Vagina (tissue), 2 donors: ENCODE results near the gene DLST. TPM values are rescaled to one million over a fixed set of nuclear protein-coding genes. Genes with fewer than 3 reads are reported as not detected.

Experiments used
- DNase-seq, 2 donors: peaks; one replicate each; pipeline ENCODE4 v3.0.0-alpha.2; 2017; ENCODE audit errors: extremely low spot score in 2 of 2
- H3K27ac ChIP-seq: fragments of 200-600 bp; sonication (generic); one replicate; pipeline ENCODE4 v1.5.1; 2019
- H3K27me3 ChIP-seq: fragments of 200-600 bp; sonication (generic); one replicate; pipeline ENCODE4 v1.5.1; 2019
- H3K36me3 ChIP-seq, 2 donors: fragments of 200-600 bp; sonication (generic); one replicate each; pipeline ENCODE4 v1.5.1; 2017 to 2019
- H3K4me1 ChIP-seq: fragments of 200-600 bp; sonication (generic); one replicate; pipeline ENCODE4 v1.5.1; 2019
- H3K4me3 ChIP-seq, 2 donors: fragments of 200-600 bp; sonication (generic); 1 replicate in 1 of 2; 2 replicates in 1 of 2; pipeline ENCODE4 v1.5.1; 2016 to 2019
- H3K9me3 ChIP-seq: fragments of 200-600 bp; sonication (generic); one replicate; pipeline ENCODE4 v1.5.1; 2019
- CTCF ChIP-seq, 3 experiments: fragments of 450-650 bp in 2 of 3; fragments of 200-600 bp in 1 of 3; sonication (generic) in 1 of 3; IDR thresholded peaks; one replicate each; pipeline ENCODE4 v1.5.1; 2017 to 2019; ENCODE audit warnings: antibody characterized with exemption in 3 of 3, mild to moderate bottlenecking in 2 of 3, moderate library complexity in 2 of 3
- POLR2A ChIP-seq, 2 donors: fragments of 450-650 bp; IDR thresholded peaks; one replicate each; pipeline ENCODE4 v1.6.1; 2017; ENCODE audit warnings: antibody characterized with exemption in 2 of 2, mild to moderate bottlenecking in 2 of 2, moderate library complexity in 2 of 2
- POLR2AphosphoS5 ChIP-seq, 2 donors: sonication (generic); formaldehyde crosslinking; IDR thresholded peaks; one replicate each; pipeline ENCODE4 v1.9.0; 2017; ENCODE audit warnings: antibody characterized with exemption in 2 of 2, mild to moderate bottlenecking in 2 of 2, low read depth in 1 of 2; ENCODE audit not compliant: insufficient read depth in 1 of 2
- intact Hi-C: fragments of 100-400 bp; cut with DNase I; formaldehyde crosslinking; loops from one replicate; pipeline ENCODE4 v1.15.1; 2023
- total RNA-seq: library from RNA; depleted of rRNA; stranded (reverse); fragments of >200 nt; gene quantifications from one replicate; pipeline ENCODE4 v1.2.3, GENCODE V29; 2016

Gene DLST
- total RNA-seq, 1 donor from 2014 or later, result 109 TPM

GRCh38 chr14:74843653-74844052 lies 38.1 kb upstream of the DLST start:
- Histone ChIP-seq H3K27ac (no peak overlapping the region), H3K9me3 (no peaks in the 10 kb centered on the region), H3K27me3 (no peaks in the 10 kb centered on the region), H3K4me1 (peaks cover 12% of the 10 kb centered on the region), H3K4me3 (no peak overlapping the region), H3K36me3 (peaks cover 0 to 5% of the 10 kb centered on the region in 2 donors)
- no peak for TF ChIP-seq POLR2A (IDR thresholded peaks at IDR 0.05)
- no peak for TF ChIP-seq CTCF (IDR thresholded peaks at IDR 0.05)
- no peak for TF ChIP-seq POLR2AphosphoS5 (IDR thresholded peaks at IDR 0.05; ENCODE audit: insufficient read depth in 1 of 2, low read depth in 1 of 2)
- intact Hi-C loops, result no loop called here
- DNase-seq, result no peak

- no peaks in the 10 kb centered on the region for H3K36me3 ChIP-seq
- DNase-seq, result no peak
- intact Hi-C loops, result no loop called here
- H3K27me3 ChIP-seq, result no peaks in the 10 kb centered on the region
- peaks cover 12% of the 10 kb centered on the region for H3K4me1 ChIP-seq
- no peak overlapping the region for H3K4me3 ChIP-seq
- no peak for TF ChIP-seq POLR2AphosphoS5 (IDR thresholded peaks at IDR 0.05; ENCODE audit: insufficient read depth in 1 of 2, low read depth in 1 of 2)
- TF ChIP-seq CTCF (IDR thresholded peaks at IDR 0.05), result no peak
- TF ChIP-seq POLR2A (IDR thresholded peaks at IDR 0.05), result no peak
- H3K9me3 ChIP-seq, result no peaks in the 10 kb centered on the region
- H3K27ac ChIP-seq, result no peak overlapping the region
These were observed 35.5 kb upstream of the DLST start for GRCh38 chr14:74846168-74846567.

- Histone ChIP-seq H3K9me3 (no peaks in the 10 kb centered on the region), H3K27ac (no peak overlapping the region), H3K27me3 (no peaks in the 10 kb centered on the region), H3K4me3 (no peak overlapping the region), H3K36me3 (no peaks in the 10 kb centered on the region), H3K4me1 (peaks cover 12% of the 10 kb centered on the region)
- no peak for DNase-seq
- TF ChIP-seq CTCF (IDR thresholded peaks at IDR 0.05) (no peak), POLR2A (IDR thresholded peaks at IDR 0.05) (no peak), POLR2AphosphoS5 (IDR thresholded peaks at IDR 0.05; ENCODE audit: insufficient read depth in 1 of 2, low read depth in 1 of 2) (no peak)
- intact Hi-C loops, result no loop called here
These were observed 34.6 kb upstream of the DLST start for GRCh38 chr14:74846968-74847665.

GRCh38 chr14:74848768-74849167 lies 32.9 kb upstream of the DLST start:
- no peak for DNase-seq
- H3K36me3 ChIP-seq, result no peaks in the 10 kb centered on the region
- intact Hi-C loops, result no loop called here
- no peaks in the 10 kb centered on the region for H3K9me3 ChIP-seq
- peaks cover 25% of the 10 kb centered on the region for H3K4me1 ChIP-seq
- no peaks in the 10 kb centered on the region for H3K27me3 ChIP-seq
- H3K27ac ChIP-seq, result no peak overlapping the region
- no peak overlapping the region for H3K4me3 ChIP-seq
- no peak for TF ChIP-seq CTCF (IDR thresholded peaks at IDR 0.05)

GRCh38 chr14:74852922-74853530 lies 28.7 kb upstream of the DLST start:
- no peak overlapping the region for H3K27ac ChIP-seq
- no peaks in the 10 kb centered on the region for H3K9me3 ChIP-seq
- H3K4me1 ChIP-seq, result peaks cover 19% of the 10 kb centered on the region
- no peak for DNase-seq
- no peak overlapping the region for H3K4me3 ChIP-seq
- TF ChIP-seq POLR2AphosphoS5 (IDR thresholded peaks at IDR 0.05; ENCODE audit: insufficient read depth in 1 of 2, low read depth in 1 of 2), result no peak
- no peak for TF ChIP-seq POLR2A (IDR thresholded peaks at IDR 0.05)
- TF ChIP-seq CTCF (IDR thresholded peaks at IDR 0.05), result no peak
- intact Hi-C loops, result no loop called here
- H3K36me3 ChIP-seq, result no peaks in the 10 kb centered on the region
- H3K27me3 ChIP-seq, result no peaks in the 10 kb centered on the region
